GM12892 (cell line): ENCODE results near the gene MAP3K2.

Experiments
- POLR2A ChIP-seq: IDR thresholded peaks from 2 replicates; pipeline ENCODE4 v1.6.1; 2011; ENCODE audit warnings: low read depth, low read length, control low read depth
- POLR2AphosphoS5 ChIP-seq: IDR thresholded peaks from 2 replicates; pipeline ENCODE4 v1.6.1; 2011; ENCODE audit warnings: low read depth, low read length, control low read depth
- TAF1 ChIP-seq: IDR thresholded peaks from 2 replicates; pipeline ENCODE4 v1.6.1; 2011; ENCODE audit warnings: low read depth, mild to moderate bottlenecking, control low read depth, low read length, borderline replicate concordance

GRCh38 chr2:127434515-127434914, 46.7 kb upstream of the MAP3K2 start:
- TF ChIP-seq POLR2A (no peak), POLR2AphosphoS5 (no peak), TAF1 (no peak)
